ENCODE data around the gene ADAMTS16. TPM values are rescaled to one million over a fixed set of nuclear protein-coding genes. Genes with fewer than 3 reads are reported as not detected.

Gene ADAMTS16
- total and polyA plus RNA-seq, 2 donors (not counting 3 experiments of a cell fraction or from before 2014, with no cell fraction given): not detected

DNA sequence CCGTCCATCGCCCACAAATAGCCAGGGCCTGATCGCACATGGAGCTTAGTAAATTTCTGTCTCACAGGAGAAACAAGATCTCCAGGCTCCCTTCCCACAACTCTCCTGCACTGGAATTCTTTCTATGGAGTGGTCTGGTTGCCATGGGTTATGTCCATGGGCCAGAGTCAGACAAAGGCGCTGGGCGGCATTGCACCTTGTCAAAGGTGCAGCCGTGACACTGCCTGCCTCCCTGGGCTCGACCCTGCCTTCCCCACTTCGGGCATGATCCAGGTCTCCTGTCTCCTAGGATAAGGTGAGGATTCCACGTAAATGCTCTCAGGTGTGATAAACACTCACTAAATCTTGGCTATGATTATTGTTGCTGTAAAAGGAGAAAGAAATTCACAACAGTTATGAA lies 130.0 kb downstream of the ADAMTS16 start:
- no peaks in the 10 kb centered on the region for H3K9me1 ChIP-seq (replicated peaks; ENCODE audit: control insufficient read depth, extremely low read depth, insufficient read depth, low read length)
- H3K4me3 ChIP-seq (replicated peaks in 1 of 3; ENCODE audit: insufficient read depth in 1 of 3, low read depth in 1 of 3, low read length in 3 of 3): no peak overlapping the region
- no peaks in the 10 kb centered on the region for H3K9me3 ChIP-seq (replicated peaks; ENCODE audit: control insufficient read depth, insufficient read depth, low read length)
- H3K79me2 ChIP-seq (ENCODE audit: control insufficient read depth, insufficient read depth, low read length): no peaks in the 10 kb centered on the region
- no peaks in the 10 kb centered on the region for H3K36me3 ChIP-seq (ENCODE audit: control insufficient read depth in 2 of 2, extremely low read depth in 1 of 2, insufficient read depth in 2 of 2, low read length in 2 of 2)
- H3K4me2 ChIP-seq (ENCODE audit: insufficient read depth, low read length): no peak overlapping the region
- no peaks in the 10 kb centered on the region for H3K27me3 ChIP-seq (ENCODE audit: control insufficient read depth in 2 of 2, insufficient read depth in 2 of 2, low read length in 2 of 2)
- intact Hi-C loops (cut with micrococcal nuclease): no loop called here
- POLR2A ChIA-PET: no interaction called here
- H4K20me1 ChIP-seq (replicated peaks; ENCODE audit: control insufficient read depth, extremely low read depth, insufficient read depth, low read length): no peaks in the 10 kb centered on the region
- H2AFZ ChIP-seq (ENCODE audit: low read depth, low read length): no peak overlapping the region
- H3K4me1 ChIP-seq (ENCODE audit: control insufficient read depth, extremely low read depth, insufficient read depth, low read length): no peaks in the 10 kb centered on the region
- H3K9ac ChIP-seq (replicated peaks; ENCODE audit: extremely low read depth, insufficient read depth, low read length): no peak overlapping the region
- no peak for FAIRE-seq
- dilution Hi-C loops (cut with MboI; ENCODE audit: extremely low pct_ligation_motif_present, low sequenced_read_pairs): no loop called here
- CTCF ChIA-PET: no interaction called here
- DNase-seq (ENCODE audit: low read depth, low spot score): no peak
- H3K27ac ChIP-seq (ENCODE audit: insufficient read depth, low read depth, low read length): no peak overlapping the region
- TF ChIP-seq GATA2 (IDR thresholded peaks at IDR 0.05; ENCODE audit: insufficient read depth, insufficient read length, low read depth, low read length): no peak
- TF ChIP-seq MAX (IDR thresholded peaks at IDR 0.05; ENCODE audit: insufficient read depth, insufficient read length): no peak
- no peak for TF ChIP-seq POLR2A (IDR thresholded peaks at IDR 0.05; ENCODE audit: low read depth, low read length)
- no peak for TF ChIP-seq POLR2AphosphoS5 (IDR thresholded peaks at IDR 0.05; ENCODE audit: insufficient read depth, low read depth, low read length)
- TF ChIP-seq JUN (IDR thresholded peaks at IDR 0.05; ENCODE audit: borderline replicate concordance, insufficient read depth, insufficient read length, low read depth): no peak
- no peak for TF ChIP-seq MYC (IDR thresholded peaks at IDR 0.05; ENCODE audit: low read depth, low read length)
- no peak for TF ChIP-seq EZH2 (IDR thresholded peaks at IDR 0.05; ENCODE audit: borderline replicate concordance, low read depth, low read length, severe bottlenecking)
- TF ChIP-seq, protein P1, sequence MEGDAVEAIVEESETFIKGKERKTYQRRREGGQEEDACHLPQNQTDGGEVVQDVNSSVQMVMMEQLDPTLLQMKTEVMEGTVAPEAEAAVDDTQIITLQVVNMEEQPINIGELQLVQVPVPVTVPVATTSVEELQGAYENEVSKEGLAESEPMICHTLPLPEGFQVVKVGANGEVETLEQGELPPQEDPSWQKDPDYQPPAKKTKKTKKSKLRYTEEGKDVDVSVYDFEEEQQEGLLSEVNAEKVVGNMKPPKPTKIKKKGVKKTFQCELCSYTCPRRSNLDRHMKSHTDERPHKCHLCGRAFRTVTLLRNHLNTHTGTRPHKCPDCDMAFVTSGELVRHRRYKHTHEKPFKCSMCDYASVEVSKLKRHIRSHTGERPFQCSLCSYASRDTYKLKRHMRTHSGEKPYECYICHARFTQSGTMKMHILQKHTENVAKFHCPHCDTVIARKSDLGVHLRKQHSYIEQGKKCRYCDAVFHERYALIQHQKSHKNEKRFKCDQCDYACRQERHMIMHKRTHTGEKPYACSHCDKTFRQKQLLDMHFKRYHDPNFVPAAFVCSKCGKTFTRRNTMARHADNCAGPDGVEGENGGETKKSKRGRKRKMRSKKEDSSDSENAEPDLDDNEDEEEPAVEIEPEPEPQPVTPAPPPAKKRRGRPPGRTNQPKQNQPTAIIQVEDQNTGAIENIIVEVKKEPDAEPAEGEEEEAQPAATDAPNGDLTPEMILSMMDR (IDR thresholded peaks at IDR 0.05; ENCODE audit: extremely low read depth in 1 of 2, insufficient read depth in 1 of 2, low read depth in 1 of 2, low read length in 2 of 2): no peak
- TF ChIP-seq FOS (IDR thresholded peaks at IDR 0.05; ENCODE audit: borderline replicate concordance, insufficient read depth, low read length): no peak
- BruUV-seq (replicated peaks): no TSS peak

All from endothelial cell of umbilical vein (primary cell).